Measurements from ENCODE around the gene PAEP.
"Not testable (repeated sequence)": the region's sequence is repeated elsewhere in the genome, so short reads cannot be mapped to it uniquely, and the experiment has no call there.

Gene PAEP

GRCh38 chr9:135561391-135562234, at the start of gene PAEP:
Gene PAEP (plus strand): TSS chr9:135561756.
- no peak for DNase-seq (ENCODE audit: low spot score)

GRCh38 chr9:135512241-135512603, 49.3 kb upstream of the PAEP start:
- no peak for DNase-seq (ENCODE audit: low spot score)

GRCh38 chr9:135512904-135513303, 48.7 kb upstream of the PAEP start:
- DNase-seq (ENCODE audit: low spot score): no peak

GRCh38 chr9:135513351-135513846, 48.2 kb upstream of the PAEP start:
- DNase-seq (ENCODE audit: low spot score): no peak

- DNase-seq (ENCODE audit: low spot score): not testable (repeated sequence)
Measured at GRCh38 chr9:135513906-135514305, 47.6 kb upstream of the PAEP start.

- DNase-seq (ENCODE audit: low spot score): no peak
Measured at GRCh38 chr9:135514342-135515082, 47.0 kb upstream of the PAEP start.

- no peak for DNase-seq (ENCODE audit: low spot score)
Measured at GRCh38 chr9:135515083-135515951, 46.2 kb upstream of the PAEP start.

GRCh38 chr9:135516132-135516860, 45.3 kb upstream of the PAEP start:
- no peak for DNase-seq (ENCODE audit: low spot score)

- DNase-seq (ENCODE audit: low spot score): no peak
Measured at GRCh38 chr9:135517407-135517822, 44.1 kb upstream of the PAEP start.

- no peak for DNase-seq (ENCODE audit: low spot score)
Measured at GRCh38 chr9:135519179-135519971, 42.2 kb upstream of the PAEP start.

GRCh38 chr9:135520916-135521607, 40.5 kb upstream of the PAEP start, which contains the start of gene LCN1:
Gene LCN1 (plus strand): TSS chr9:135521440. CDS start chr9:135521498, 58 bp downstream.
- no peak for DNase-seq (ENCODE audit: low spot score)

- DNase-seq (ENCODE audit: low spot score): no peak
Measured at GRCh38 chr9:135521608-135522095, 39.9 kb upstream of the PAEP start.

- DNase-seq (ENCODE audit: low spot score): no peak
Measured at GRCh38 chr9:135522137-135522877, 39.2 kb upstream of the PAEP start.

- DNase-seq (ENCODE audit: low spot score): no peak
Measured at GRCh38 chr9:135522931-135523330, 38.6 kb upstream of the PAEP start.

- no peak for DNase-seq (ENCODE audit: low spot score)
Measured at GRCh38 chr9:135523521-135524129, 37.9 kb upstream of the PAEP start.

- DNase-seq (ENCODE audit: low spot score): no peak
Measured at GRCh38 chr9:135524130-135524861, 37.3 kb upstream of the PAEP start.

- DNase-seq (ENCODE audit: low spot score): no peak
Measured at GRCh38 chr9:135525241-135526088, 36.1 kb upstream of the PAEP start.

Data from HuH-7 (cell line).